ENCODE results near the gene VCL.
"Not testable (repeated sequence)": the region's sequence is repeated elsewhere in the genome, so short reads cannot be mapped to it uniquely, and the experiment has no call there.

Gene VCL

GRCh38 chr10:73997787-73998622 lies at the start of gene VCL:
Gene VCL, plus strand, starts transcription at chr10:73998116. Its CDS starts 92 bp downstream, at chr10:73998208.
- peak; percentile 95 for DNase-seq

DNA sequence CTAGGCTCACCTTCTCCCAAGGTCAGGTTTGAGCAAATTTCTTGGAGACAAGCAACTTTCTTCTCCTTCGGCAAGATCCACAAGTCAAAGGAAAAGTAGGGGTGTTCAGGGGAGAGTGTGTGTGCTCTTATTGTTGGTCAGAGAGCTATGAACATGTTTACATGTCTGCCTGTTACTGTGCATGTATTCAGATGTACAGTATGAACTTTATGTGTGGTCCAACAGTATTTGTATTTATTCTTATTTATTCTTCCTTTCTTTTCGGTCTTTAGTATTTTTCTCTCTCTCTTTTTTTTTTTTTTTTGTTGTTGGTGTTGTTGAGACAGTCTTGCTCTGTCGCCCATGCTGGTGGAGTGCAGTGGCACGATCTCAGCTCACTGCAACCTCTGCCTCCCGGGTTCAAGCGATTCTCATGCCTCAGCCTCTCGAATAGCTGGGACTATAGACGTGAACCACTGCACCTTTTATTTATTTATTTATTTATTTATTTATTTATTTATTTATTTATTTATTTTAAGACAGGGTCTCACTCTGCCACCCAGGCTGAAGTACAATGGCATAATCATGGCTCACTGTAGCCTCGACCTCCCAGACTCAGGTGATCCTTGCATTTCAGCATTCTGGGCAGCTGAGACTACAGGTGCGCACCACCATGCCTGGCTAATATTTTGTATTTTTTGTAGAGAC lies 48.8 kb upstream of the VCL start:
- DNase-seq = no peak

DNA sequence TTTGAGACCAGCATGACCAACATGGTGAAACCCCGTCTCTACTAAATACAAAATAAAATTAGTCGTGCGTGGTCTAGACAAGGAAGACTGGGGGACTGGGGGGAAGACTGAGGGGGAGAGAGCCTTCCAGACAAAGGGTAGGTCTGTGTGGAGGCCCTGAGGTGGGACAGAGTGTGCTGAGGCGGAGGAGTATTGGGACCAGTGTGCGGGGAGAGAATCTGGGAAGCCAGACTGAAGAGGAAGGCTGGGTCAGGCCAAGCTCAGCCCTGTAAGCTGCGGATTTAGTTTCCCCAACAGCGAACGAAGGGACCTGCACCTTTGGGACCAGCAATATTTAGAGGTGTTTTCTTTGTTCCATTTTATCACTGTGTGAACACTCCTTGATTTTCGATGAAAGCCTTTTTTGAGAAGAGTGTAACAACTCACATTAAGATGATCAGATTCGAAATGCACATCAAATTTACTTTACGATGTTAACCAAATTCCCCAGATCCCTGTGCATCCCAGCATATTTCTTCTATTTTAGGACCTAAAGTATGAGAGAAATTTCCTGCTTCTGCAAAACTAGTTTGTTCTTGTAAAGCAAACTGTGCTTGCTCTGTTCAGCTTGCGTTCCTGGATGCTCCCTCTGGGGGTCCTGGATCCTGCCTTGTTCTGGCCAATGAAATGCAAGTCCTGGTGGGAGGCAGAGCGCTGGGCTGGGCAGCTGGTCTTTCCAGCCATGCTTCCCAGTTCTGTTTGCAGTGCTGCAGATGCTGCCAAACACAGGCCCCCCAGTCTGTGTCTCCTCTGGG lies 47.6 kb upstream of the VCL start:
- DNase-seq = no peak

DNA sequence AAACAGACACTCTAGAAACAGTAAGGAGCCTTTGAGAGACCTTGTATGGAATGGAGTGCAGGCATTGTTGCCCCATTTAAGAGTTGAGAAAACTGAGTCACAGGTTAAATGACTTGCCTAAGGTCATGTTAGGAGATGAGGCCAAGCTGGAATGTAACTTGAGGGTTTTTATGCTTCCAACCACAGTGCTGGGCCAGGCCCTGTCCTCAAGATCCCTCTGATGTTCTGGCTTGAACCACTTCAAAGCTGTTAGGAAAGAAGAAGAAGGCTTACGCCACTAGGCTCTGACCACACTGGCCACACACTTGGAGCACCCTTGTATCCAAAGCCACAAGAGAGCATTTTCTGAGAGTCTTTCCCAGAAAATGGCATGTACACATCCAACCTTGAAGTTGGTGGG lies 44.3 kb upstream of the VCL start:
- no peak for DNase-seq

GRCh38 chr10:73954737-73955136 lies 43.2 kb upstream of the VCL start:
- DNase-seq = no peak

- DNase-seq = no peak
Measured at GRCh38 chr10:73955719-73956118, 42.2 kb upstream of the VCL start.

DNA sequence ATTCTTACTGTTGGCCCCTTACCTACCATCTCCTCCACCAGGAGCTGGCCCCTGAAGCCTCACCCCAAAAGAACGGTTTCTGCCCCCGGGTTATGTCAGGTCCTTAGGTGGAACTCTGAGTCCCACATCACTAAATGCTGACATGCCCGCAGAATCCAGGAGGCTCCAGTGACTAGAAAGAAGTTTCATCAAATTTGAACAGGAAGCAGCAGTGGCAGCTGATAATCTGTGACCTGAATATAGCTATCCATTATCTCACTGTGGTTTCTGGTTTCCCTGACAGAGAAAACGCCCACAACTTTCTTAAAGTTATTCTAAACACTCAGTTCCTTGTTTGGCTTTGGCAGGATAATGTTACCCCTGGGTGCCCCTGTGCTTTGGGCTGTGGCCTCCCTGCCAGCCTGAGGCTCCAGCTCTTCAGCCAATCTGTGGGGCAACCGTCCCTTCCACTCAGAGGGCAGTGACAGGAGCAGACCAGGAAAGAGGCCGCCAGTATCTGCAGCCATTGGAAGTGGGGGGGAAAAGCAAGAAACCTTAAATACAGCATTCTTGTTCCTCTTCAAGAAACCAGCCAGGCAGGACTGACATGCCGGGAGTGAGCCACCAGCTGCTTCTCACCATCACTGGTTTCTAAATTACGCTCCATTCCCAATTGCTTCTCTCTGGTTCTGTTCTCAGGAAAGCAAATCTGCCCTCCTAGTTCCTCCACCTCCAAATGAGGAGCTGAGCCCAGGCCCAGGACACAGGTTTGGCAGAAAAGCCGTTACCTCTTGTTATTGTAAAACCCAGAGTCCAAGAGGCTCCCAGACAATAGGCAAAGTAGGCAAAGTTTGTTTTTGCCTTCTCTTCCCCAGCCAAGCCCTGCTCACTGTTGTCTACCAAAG lies 41.2 kb upstream of the VCL start:
- DNase-seq = peak; percentile 60

DNA sequence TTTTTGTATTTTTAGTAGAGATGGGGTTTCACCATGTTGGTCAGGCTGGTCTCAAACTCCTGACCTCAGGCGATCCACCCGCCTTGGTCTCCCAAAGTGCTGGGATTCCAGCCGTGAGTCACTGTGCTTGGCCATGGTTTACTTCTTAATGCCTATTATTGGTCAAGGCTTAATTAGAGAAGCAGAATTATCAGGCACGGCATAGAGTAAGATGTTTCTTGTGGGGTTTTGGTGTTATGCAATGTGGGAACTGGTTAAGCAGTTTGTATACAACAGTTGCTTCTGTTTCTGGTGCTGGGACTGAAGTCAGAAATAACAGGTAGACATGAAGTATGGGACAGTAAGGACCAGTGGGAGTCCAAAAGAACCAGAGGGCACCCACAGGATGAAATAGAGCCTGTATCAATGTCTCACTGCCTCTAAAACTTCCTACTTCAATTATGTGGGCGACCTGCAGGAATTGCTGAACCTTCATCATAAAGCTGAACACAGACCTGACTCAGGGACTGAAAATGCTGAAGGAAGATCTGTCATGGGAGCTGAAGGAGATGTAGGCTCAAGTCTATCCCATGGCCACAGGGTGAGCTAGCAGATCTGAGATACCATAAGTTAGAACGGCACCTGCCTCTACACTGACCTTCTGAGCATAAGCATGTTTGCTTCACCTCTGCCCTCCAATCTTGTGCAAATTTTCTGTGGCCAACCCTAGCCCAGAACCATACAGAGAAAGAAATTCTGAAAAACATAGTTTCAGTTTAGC lies 38.3 kb upstream of the VCL start:
- DNase-seq = peak; percentile 15

DNA sequence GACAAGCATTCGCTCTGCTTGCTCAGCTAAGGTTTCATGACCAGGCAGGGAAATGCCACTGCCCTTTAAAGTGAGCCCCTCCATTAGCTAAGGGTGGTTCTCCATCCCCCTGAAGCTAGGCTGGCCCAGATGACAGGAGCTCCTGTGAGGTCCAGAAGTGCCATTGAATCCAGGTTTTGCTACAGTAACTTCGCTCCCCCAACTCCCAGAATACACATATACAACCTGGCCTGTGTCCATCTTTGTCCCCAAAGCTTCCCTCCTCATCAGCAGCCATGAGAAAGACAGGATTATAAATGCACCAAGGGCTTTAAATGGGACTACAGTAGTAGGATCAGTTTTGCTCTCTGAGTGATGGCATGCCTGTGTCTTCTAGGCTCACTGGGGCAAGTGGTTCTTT lies 35.5 kb upstream of the VCL start:
- no peak for DNase-seq

GRCh38 chr10:73963533-73963932 lies 34.4 kb upstream of the VCL start:
- not testable (repeated sequence) for DNase-seq

DNA sequence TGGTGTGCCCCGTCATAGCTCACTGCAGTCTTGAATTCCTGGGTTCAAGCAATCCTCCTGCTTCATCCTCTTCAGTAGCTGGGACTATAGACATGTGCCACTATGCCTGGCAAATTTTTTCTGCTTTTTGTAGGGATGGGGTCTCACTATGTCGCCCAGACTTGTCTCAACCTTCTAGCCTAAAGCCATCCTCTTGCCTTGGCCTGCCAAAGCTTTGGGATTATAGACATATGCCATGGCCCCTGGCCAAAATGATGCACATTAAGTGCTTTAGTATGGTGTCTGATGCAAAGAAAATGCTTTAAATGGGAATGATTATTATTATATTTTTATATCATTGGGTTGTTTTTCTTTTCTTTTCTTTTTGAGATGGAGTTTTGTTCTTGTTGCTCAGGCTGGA lies 33.2 kb upstream of the VCL start:
- DNase-seq = no peak

DNA sequence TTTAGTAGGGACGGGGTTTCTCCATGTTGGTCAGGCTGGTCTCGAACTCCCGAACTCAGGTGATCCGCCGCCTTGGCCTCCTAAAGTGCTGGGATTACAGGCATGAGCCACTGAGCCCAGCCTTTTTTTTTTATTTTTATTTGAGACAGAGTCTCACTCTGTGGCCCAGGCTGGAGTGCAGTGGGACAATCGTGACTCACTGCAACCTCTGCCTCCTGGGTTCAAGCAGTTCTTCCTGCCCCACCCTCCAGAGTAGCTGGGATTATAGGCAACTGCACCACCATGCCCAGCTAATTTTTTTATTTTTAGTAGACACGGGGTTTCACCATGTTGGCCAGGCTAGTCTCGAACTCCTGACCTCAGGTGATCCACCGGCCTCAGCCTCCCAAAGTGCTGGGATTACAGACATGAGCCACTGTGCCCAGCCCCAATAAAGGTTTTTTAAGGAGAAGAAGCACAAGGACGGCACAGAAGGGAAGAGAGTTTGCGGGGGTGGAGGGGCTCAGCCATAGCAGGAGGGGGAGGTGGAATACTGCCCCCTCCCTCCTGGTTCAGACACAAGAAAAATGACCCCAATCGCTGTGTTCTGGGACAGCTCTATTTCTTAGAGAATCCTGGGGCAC lies 32.5 kb upstream of the VCL start:
- DNase-seq = not testable (repeated sequence)

GRCh38 chr10:73965890-73966768 lies 31.8 kb upstream of the VCL start:
- DNase-seq = peak; percentile 98

DNA sequence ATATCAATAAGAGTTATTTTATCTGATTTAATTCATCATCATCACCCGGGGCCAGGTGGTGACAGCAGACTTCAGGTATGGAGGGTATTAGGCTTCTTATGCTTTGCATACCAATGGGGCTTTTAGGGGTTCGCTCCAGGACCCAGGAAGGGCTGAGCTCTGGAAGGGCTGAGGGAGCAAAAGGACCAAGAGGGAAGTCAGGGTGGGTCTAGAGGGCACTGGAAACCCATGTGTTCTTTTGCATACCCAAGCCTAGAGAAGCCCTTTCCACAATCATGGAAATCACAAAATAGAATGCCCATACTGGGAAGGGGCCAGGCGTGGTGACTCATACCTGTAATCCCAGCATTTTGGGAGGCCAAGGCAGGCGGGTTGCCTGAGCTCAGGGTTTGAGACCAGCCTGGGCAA lies 30.9 kb upstream of the VCL start:
- no peak for DNase-seq

GRCh38 chr10:73967544-73967943 lies 30.4 kb upstream of the VCL start:
- no peak for DNase-seq

- DNase-seq = no peak
Measured at GRCh38 chr10:73968098-73968521, 29.8 kb upstream of the VCL start.

DNA sequence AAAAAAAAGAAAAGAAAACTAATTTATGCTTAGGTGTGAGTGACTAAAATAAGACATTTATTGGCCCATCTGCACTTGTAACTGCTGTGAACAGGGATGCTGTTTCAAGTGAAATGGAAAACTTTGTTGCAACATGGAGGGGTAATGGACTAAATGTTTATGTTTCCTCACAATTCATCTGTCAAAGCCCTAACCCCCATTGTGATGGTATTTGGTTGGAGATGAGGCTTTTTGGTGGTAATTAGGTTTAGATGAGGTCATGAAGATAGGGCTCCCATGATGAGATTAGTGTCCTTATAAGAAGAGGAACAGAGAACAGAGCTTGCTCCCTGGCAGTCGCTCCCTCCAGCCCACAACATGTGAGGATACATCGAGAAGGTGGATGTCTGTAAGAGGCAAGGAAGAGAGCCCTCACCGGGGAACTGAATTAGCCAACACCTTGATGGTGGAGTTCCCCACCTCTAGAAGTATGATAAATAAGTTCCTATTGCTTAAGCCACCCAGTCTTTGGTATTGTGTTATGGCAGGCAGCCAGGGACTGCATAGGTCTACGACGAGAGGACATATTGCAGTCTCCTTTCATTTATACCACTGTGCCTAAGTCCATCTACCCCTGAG lies 28.6 kb upstream of the VCL start:
- no peak for DNase-seq

DNA sequence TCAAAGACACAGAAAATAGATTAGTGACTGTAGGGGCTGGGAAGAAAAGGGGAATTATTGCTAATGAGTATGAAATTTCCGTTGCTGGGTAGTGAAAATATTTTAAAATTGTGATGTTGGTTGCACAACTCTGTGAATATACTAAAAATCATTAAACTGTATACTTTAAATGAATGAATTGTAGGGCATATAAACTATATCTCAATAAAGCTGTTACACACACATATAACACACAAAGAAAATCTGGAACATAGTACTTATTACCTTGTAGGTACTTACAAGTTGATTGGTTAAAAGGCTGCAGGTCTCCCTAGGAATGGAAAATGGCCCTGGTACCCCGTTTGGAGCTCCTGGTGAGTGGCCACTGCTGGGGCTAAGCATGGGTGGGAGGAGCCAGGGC lies 27.1 kb upstream of the VCL start:
- DNase-seq = no peak

- no peak for DNase-seq
Measured at GRCh38 chr10:73971636-73972354, 26.1 kb upstream of the VCL start.

All from kidney glomerular epithelial cell (primary cell).